Stimulated activated naive B cell treated with anti-CD40 and anti-IgM and Interleukin-4, amounts not matched to agents 10 μg/mL and 1 μg/mL and 100 μg/mL, for 72 hours (primary cell): Measurements from ENCODE around the gene PRAC1.

Experiments
- ATAC-seq, 2 donors: fragments of 150-1000 bp; cut with Tn5 transposase; replicated peaks; 2 replicates each; pipeline ENCODE4 v1.10.0; 2021; ENCODE audit warnings: moderate library complexity in 1 of 2
- DNase-seq: peaks from one replicate; pipeline ENCODE4 v3.0.0; 2021
- H3K27ac Mint-ChIP-seq: one replicate; pipeline ENCODE4 v1.8.0; 2022; ENCODE audit warnings: mild to moderate bottlenecking, mixed read lengths
- H3K27me3 Mint-ChIP-seq, 2 donors: one replicate each; pipeline ENCODE4 v1.8.0; 2022; ENCODE audit warnings: mixed read lengths in 2 of 2
- H3K36me3 Mint-ChIP-seq, 2 donors: one replicate each; pipeline ENCODE4 v1.8.0; 2022; ENCODE audit warnings: mixed read lengths in 2 of 2, mild to moderate bottlenecking in 1 of 2
- H3K4me1 Mint-ChIP-seq, 2 donors: one replicate each; pipeline ENCODE4 v1.8.0; 2022; ENCODE audit warnings: mixed read lengths in 2 of 2, mild to moderate bottlenecking in 1 of 2
- H3K4me3 Mint-ChIP-seq, 2 donors: one replicate each; pipeline ENCODE4 v1.8.0; 2022; ENCODE audit warnings: mild to moderate bottlenecking in 2 of 2, mixed read lengths in 2 of 2, moderate library complexity in 1 of 2
- H3K9me3 Mint-ChIP-seq, 2 donors: one replicate each; pipeline ENCODE4 v1.8.0; 2022; ENCODE audit warnings: mixed read lengths in 2 of 2, mild to moderate bottlenecking in 1 of 2

PRAC1 gene

DNA sequence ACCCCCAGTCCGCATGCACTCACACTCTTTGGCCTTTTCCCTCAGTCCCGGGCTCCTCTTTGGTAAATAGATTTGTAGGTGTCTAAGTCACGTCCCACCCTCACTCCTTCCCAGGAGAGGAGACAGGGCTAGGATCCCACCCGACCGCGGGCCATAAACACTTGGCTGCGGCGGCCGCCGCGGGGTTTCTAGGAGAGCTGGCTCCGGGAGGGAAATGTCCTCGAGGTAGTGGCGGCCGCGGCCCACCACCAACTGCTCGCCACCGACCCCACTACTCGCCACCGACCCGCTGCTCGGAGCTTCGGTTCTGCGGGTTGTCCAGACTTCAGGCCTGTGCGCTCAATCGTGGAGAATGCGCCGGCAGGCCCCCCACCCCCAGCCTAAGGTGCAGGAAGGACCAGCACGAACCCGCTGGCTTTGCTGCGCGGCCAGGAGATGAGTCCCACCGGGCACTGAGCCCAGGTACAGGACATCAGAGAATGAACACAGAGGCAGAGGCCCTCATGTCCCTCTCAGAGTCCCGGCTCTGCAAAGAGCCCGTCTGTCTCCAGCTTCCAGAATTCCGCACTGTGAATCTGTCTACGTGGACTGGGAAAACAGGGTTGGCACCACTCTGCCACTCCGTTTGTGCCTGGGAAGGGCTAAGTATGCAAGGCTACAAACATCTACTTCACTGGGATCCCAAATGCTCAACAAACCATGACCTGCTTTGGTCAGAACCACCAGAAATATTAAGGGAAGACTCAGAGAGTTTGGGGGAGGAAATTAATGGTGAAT is 3.2 kb upstream of the PRAC1 start:
- Mint-ChIP-seq H3K4me3 (peak overlapping the region; percentile 48 to 65), H3K27ac (peak overlapping the region; percentile 93), H3K36me3 (peaks cover 1 to 5% of the 10 kb centered on the region in 2 donors), H3K4me1 (peaks cover 26 to 60% of the 10 kb centered on the region in 2 donors), H3K9me3 (peaks cover 0 to 3% of the 10 kb centered on the region in 2 donors), H3K27me3 (peaks cover 91 to 96% of the 10 kb centered on the region in 2 donors)
- DNase-seq: no peak
- ATAC-seq: peak; percentile 35 to 46

DNA sequence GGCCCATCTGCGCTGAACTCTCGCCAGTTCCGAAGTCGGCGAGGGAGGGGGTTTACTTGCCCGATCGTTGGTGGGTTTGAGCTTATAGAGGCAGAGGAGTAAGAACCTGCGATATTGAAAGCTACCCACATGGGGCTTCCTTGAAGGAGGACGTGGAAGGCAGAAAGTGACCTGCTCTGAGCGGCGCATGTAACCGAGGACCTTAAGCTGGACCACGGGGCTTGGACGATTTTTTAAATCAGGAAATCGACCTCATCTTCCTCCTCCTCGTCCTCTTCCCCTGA is 2.6 kb upstream of the PRAC1 start:
- Mint-ChIP-seq H3K4me3 (peak overlapping the region; percentile 48 to 78), H3K36me3 (peaks cover 5% of the 10 kb centered on the region in 2 donors), H3K4me1 (peaks cover 29 to 65% of the 10 kb centered on the region in 2 donors), H3K9me3 (peaks cover 0 to 6% of the 10 kb centered on the region in 2 donors), H3K27me3 (peaks cover 91 to 96% of the 10 kb centered on the region in 2 donors), H3K27ac (peak overlapping the region; percentile 93)
- DNase-seq (no peak), ATAC-seq (no peak)

DNA sequence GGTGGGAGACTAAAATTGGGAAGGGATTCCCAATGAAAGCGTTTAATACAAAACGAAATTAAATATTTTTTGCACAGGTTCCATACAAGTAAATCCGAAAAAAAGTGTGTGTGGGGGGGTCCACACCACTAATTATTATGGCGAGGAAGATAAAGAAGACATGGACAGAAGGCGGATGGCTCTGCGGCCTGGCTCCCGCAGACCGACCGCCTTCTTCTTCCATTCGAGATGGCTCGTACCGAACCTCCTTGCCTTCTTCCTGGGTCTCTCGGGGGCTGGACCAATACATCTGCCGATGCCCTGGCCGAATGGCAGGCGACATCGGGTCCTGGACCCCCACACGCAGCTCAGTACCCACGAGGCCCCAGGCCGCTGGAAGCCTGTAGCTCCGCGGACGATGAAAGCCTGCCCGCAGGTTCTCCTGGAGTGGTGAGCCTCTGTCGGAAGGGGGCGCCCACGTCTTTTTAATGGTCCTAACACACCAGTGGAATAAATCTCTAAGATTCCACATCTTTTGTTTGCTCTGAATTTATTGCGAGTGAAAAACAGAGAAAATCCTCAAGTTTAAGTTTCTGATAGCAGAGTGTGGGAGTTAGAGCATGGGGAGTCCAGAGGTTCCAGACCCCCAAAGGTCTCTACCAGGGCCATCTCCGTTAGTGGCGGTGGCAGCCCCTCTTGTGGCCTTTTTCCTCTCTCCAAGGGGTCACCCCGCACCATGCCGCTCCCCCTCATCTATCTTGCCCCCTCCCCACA is 2.1 kb upstream of the PRAC1 start:
- peaks cover 27 to 62% of the 10 kb centered on the region in 2 donors for H3K4me1 Mint-ChIP-seq
- H3K9me3 Mint-ChIP-seq: peaks cover 0 to 6% of the 10 kb centered on the region in 2 donors
- H3K27ac Mint-ChIP-seq: peak overlapping the region; percentile 92
- no peak for ATAC-seq
- peaks cover 5% of the 10 kb centered on the region in 2 donors for H3K36me3 Mint-ChIP-seq
- peak; percentile 61 for DNase-seq
- H3K27me3 Mint-ChIP-seq: peaks cover 92 to 95% of the 10 kb centered on the region in 2 donors
- H3K4me3 Mint-ChIP-seq: peak overlapping the region; percentile 67 to 78

DNA sequence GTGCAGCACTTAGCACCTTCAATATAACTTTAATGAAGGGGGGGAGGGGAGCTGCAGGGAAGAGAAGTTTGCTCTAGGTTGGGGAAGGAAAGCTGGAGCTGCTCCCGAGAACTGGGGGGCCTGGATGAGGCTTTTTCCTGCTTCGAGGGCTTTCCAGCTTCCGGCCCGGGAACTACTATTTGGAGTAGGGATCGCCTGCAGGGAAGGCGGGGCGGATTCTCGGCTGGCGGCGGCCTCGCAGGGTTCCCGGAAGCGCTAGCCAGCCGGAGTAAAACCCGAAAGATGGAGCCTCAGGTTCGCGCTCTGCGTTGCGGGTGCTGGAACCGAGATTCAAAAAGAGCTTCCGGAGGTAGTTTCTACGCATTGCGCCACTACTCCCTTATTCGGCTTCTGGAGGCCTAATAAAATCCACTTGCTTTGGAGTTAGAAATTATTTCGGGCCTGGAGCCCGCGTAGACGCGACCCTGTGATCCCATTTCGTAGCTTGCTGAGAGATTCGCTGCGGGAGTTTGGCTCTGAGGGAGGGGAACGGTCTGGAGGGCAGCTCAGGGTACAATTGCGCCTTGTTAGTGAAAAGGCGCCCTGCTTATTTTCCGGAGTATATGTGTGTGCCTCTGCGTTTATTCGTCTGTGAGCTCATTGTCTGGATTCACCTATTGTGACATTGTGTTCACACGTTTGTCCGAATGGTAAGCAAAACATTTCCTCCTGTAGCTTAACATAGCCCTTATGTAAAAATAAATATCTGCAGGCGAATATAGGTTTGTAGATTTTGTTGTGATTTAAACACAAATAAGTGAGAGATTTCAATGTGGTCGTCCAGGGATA is 1.3 kb upstream of the PRAC1 start:
- ATAC-seq (no peak), DNase-seq (no peak)
- Mint-ChIP-seq H3K36me3 (peaks cover 5% of the 10 kb centered on the region in 2 donors), H3K4me3 (peak overlapping the region; percentile 45 to 67), H3K9me3 (peaks cover 0 to 6% of the 10 kb centered on the region in 2 donors), H3K4me1 (peaks cover 25 to 63% of the 10 kb centered on the region in 2 donors), H3K27me3 (peaks cover 91 to 95% of the 10 kb centered on the region in 2 donors), H3K27ac (peak overlapping the region; percentile 92)

DNA sequence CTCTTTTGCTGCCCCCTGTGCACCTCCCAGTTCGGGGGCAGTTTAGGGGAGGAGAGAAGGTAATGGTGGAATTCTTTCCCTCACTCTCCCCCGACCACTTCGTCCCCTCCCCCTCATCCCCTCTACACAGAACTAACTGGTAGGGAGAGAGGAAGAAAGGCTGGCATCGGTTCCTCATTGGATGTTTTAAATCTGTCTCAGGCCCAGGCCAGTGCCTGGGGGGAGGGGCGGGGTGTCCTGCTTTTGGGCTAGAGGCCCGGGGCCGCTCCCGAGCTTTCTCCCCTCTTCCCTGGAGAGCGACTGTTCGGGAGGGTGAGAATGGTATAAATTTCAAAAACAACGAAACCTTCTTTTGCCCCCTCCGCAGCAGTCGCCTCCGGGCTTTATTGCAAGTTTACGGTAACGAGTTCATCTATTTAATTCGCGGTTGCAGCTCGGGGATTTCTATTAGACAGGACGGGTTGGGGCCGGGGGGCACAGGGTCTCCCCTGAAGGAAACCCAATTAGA is 651 bp upstream of the PRAC1 start, which contains the start of gene PRAC2:
PRAC2 (plus strand) TSS at position 271 of the 508 bp plus-strand sequence. CDS start 1,226 bp downstream, outside the sequence.
- Mint-ChIP-seq H3K27me3 (peaks cover 90 to 94% of the 10 kb centered on the region in 2 donors), H3K36me3 (peaks cover 3 to 8% of the 10 kb centered on the region in 2 donors), H3K4me1 (peaks cover 27 to 61% of the 10 kb centered on the region in 2 donors), H3K27ac (peak within 1 kb of the TSS; percentile 92), H3K9me3 (peaks cover 0 to 6% of the 10 kb centered on the region in 2 donors), H3K4me3 (peak within 1 kb of the TSS; percentile 45 to 67)
- ATAC-seq (no peak), DNase-seq (no peak)

DNA sequence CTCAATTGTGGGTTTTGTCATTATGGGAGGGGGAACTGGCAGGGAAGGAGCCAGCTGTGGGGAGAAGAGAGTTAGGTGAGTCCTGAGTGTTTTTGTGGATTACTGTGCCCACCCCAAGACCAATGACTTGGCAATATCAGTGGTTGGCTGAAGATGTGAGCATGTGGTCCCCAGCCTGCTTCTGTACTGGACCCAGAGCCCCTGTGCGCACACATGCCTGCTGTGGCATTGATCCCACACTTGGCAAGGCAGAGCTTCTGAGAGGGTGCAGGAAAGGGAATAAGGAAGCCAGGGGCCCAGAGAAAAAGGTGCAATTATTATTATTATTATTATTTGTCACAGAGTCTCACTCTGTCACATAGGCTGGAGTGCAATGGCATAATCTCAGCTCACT is 1.3 kb downstream of the PRAC1 start:
- Mint-ChIP-seq H3K9me3 (peaks cover 0 to 6% of the 10 kb centered on the region in 2 donors), H3K27ac (peak overlapping the region; percentile 84), H3K36me3 (peaks cover 3 to 8% of the 10 kb centered on the region in 2 donors), H3K27me3 (peaks cover 74 to 80% of the 10 kb centered on the region in 2 donors), H3K4me3 (no peak overlapping the region), H3K4me1 (peaks cover 23 to 55% of the 10 kb centered on the region in 2 donors)
- DNase-seq (no peak), ATAC-seq (no peak)

DNA sequence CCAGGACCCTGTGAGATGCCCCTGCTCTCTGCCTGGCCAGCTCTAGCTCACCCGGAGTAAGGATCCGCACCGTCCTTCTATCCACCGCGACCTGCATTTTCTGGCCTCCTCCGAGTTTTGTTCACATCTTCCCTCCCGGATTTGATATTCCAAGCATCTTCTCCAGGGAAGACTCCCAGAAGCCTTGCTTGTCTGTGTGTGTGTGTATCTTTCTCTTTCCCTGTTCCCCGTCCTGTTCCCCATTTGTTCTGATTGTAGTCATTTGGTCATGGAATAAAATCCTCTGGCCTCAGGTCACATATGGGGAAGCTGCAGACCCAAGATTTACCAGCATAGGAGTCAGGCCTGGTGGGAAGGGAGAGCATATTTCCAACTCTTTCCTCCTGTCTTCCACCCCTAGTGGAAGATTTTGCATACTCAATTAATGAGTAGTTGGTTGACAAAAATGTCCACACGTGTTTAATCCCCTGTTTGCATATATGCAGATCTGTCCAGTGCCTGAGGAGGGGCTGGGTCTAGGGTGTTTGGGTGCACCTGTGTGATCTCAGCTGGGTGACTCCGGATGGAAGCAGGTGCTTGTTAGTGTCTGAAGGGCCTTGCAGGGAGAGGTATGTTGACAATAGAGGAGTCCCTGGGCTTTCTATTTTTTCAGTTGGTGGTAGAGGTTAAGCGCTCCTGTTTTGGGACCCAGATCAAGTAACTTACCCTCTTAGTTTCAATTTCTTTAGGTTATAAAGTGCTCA is 1.9 kb downstream of the PRAC1 start:
- peaks cover 23 to 50% of the 10 kb centered on the region in 2 donors for H3K4me1 Mint-ChIP-seq
- peaks cover 3 to 8% of the 10 kb centered on the region in 2 donors for H3K36me3 Mint-ChIP-seq
- peaks cover 0 to 6% of the 10 kb centered on the region in 2 donors for H3K9me3 Mint-ChIP-seq
- ATAC-seq (no peak), DNase-seq (no peak)
- H3K27ac Mint-ChIP-seq: peak overlapping the region; percentile 84
- peaks cover 69 to 74% of the 10 kb centered on the region in 2 donors for H3K27me3 Mint-ChIP-seq
- H3K4me3 Mint-ChIP-seq: peak overlapping the region in 1 of 2 donors; percentile 31

DNA sequence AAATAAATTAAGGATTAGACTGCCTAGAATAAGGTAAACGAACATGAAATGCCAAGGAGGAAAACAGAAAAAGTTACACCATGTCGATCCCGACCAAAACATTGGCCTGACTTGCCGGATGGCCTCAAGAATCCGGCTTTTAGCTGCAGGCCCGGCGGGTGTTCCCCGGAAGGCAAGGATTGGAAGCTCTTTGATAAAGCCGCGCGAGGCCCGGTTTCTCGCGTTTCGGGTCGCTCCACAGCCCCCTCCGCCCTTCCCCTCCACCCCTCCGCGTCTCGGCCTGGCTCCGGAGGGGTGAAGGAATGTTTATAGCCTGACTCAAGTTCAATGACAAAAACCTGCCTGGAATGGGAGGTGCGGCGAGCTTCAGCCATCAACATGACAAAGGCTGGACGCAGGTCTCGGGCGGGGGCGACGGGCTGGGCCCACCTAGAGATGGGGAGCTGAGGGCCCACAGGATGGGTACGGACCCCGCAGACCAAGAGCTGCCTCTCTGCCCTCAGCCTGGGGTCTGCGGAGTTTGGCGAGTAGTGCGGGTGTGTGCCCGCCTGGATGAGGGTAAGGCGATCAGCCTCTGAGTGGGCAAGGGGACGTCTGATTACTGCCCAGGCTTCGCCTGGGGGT is 2.6 kb downstream of the PRAC1 start:
- H3K36me3 Mint-ChIP-seq: peaks cover 2 to 8% of the 10 kb centered on the region in 2 donors
- peaks cover 21 to 43% of the 10 kb centered on the region in 2 donors for H3K4me1 Mint-ChIP-seq
- peaks cover 64 to 70% of the 10 kb centered on the region in 2 donors for H3K27me3 Mint-ChIP-seq
- ATAC-seq (no peak), DNase-seq (no peak)
- peak overlapping the region; percentile 84 for H3K27ac Mint-ChIP-seq
- H3K9me3 Mint-ChIP-seq: peaks cover 0 to 6% of the 10 kb centered on the region in 2 donors
- no peak overlapping the region for H3K4me3 Mint-ChIP-seq

DNA sequence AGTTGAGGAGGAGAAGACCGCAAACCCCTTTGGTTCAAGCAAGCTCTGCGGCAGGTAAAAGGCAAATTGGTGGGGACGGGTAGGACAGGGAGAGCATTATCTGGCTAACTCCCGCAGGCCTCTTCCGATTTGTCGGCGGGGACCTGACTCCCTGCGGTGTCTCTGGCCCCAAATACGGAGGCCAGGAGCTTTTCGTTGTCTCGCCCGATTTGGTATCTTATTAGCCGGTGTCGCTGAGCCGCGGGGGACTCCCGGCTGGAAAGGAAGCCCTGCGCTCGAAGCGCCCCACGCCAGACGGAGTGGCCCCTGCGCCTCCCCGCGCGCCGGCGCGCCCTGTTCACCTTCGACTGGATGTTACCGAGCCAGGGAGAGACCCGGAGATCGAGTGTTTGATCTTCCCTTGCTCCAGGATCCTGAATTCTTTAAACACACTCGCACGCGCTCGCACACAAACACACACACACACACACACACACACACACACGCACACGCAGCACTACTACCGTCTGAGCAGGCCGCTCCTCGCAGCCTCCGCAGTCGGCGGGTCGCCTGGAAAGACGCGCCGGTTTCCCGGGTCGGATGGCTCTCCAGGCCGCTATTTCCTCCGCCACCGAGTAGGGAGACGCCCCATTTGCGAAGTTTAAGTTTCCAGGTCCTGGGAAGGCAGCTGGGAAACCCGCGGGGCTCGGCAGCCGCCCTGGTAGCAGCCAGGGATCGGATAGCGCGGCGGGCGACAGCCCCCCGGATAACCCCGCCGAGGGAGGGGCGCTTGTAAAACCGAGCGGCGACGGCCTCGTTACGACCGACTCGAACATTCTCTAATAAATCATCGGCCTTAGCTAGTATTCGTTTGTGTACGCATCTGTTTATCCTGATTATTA is 3.3 kb downstream of the PRAC1 start:
- peak overlapping the region; percentile 63 to 72 for H3K4me3 Mint-ChIP-seq
- DNase-seq (peak; percentile 4), ATAC-seq (no peak)
- H3K27ac Mint-ChIP-seq: peak overlapping the region; percentile 92
- peaks cover 64 to 70% of the 10 kb centered on the region in 2 donors for H3K27me3 Mint-ChIP-seq
- peaks cover 0 to 8% of the 10 kb centered on the region in 2 donors for H3K36me3 Mint-ChIP-seq
- H3K4me1 Mint-ChIP-seq: peaks cover 18 to 36% of the 10 kb centered on the region in 2 donors
- peaks cover 0 to 6% of the 10 kb centered on the region in 2 donors for H3K9me3 Mint-ChIP-seq

DNA sequence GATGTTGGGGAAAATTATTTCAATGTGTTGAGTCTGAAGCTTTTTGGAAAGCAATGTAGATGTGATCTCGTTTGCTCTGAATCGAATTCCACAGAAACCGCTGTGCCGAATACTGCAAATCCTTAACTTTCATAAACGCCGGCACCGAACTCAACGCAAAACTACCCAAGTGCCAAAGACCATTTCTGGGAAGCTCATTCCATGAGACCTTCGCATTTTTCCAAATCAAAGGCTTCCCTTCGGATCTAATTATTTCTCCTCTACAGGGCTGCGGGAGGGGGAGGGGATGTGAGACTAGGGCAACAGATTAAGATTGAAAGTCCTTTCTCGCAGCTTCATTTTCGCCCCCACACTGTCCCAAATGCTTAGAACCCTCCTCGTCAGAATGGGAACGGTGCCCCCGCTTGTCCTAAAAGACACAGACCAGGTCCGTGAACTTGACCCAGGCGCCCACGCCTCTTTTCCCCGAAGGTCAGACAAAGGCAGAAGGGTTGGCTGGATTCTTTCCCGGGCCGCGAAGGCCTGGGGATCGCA is 4.0 kb downstream of the PRAC1 start:
- Mint-ChIP-seq H3K9me3 (peaks cover 0 to 6% of the 10 kb centered on the region in 2 donors), H3K4me3 (peak overlapping the region; percentile 57 to 63), H3K27ac (peak overlapping the region; percentile 92), H3K36me3 (peaks cover 0 to 8% of the 10 kb centered on the region in 2 donors), H3K4me1 (peaks cover 17 to 28% of the 10 kb centered on the region in 2 donors), H3K27me3 (peaks cover 61 to 70% of the 10 kb centered on the region in 2 donors)
- DNase-seq: no peak
- no peak for ATAC-seq

DNA sequence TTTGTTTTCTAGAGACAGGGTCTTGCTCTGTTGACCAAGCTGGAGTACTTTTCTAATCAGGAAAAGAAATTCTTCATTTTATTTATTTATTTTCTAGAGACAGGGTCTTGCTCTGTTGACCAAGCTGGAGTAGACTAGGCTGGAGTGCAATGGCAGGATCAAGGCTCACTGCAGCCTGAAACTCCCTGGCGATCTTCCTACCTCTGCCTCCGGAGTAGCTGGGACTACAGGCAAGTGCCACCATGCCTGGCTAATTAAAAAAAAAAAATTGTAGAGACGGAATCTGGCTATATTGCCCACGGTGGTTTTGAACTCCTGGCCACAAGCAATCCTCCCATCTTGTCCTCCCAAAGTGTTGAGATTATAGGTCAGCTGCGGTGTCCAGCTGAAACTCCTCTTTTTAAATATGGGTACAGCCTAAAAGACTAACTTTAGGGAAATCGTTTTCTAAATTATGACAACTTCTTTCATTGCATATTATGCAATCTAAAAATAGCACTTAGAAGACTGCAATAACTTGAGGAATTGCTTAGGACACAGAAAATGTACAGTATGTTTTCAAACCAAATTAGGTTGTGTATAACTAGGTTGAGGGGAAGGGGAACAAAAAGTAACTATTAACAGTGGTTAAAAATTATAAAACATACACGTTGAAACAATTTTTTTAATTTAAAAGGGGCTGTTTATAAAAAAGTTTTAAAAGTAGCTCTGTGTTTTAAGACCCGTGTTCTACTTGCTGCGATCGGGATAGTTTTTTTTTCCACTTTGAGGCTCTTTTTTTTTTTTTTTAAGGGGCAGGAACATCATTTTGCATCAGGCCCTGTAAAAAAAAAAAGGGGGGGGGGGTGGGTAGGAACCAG is 4.7 kb downstream of the PRAC1 start:
- Mint-ChIP-seq H3K27ac (peak overlapping the region; percentile 91), H3K36me3 (peaks cover 0 to 8% of the 10 kb centered on the region in 2 donors), H3K9me3 (peaks cover 0 to 6% of the 10 kb centered on the region in 2 donors), H3K4me1 (peaks cover 17 to 22% of the 10 kb centered on the region in 2 donors), H3K4me3 (no peak overlapping the region), H3K27me3 (peaks cover 57 to 68% of the 10 kb centered on the region in 2 donors)
- DNase-seq (no peak), ATAC-seq (no peak)
